HG02588 (cell line): Measurements from ENCODE around the gene C11orf58.

Experiments
- ATAC-seq: cut with Tn5 transposase; IDR thresholded peaks from one replicate; pipeline ENCODE4 v1.9.1; 2021; ENCODE audit warnings: mild to moderate bottlenecking, moderate library complexity; ENCODE audit not compliant: unreplicated experiment

The C11orf58 gene

GRCh38 chr11:16784097-16784496 is 45.6 kb downstream of the C11orf58 start:
- ATAC-seq = no peak

GRCh38 chr11:16784666-16785065 is 46.2 kb downstream of the C11orf58 start:
- no peak for ATAC-seq

GRCh38 chr11:16785520-16786128 is 47.2 kb downstream of the C11orf58 start:
- peak; percentile 77 for ATAC-seq

DNA sequence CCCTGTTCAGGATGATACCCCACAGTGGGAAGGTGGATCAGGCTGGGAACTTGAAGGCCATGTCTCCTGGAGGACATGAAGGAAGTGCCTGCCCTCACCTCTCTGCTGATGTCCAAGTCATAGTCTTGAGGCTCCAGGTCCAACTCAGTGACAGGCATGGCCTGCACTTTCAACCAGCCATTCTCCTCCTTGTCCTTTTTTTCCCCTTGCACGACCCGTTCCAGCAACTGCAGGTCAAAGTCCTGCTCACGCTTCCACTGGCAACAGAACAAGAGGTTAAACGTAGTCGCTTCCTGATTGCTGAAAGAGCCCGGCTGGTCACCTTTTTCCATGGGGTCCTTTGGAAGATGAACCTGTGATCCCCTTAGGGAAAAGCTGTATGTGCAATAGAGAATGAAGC is 47.7 kb downstream of the C11orf58 start:
- ATAC-seq = no peak

DNA sequence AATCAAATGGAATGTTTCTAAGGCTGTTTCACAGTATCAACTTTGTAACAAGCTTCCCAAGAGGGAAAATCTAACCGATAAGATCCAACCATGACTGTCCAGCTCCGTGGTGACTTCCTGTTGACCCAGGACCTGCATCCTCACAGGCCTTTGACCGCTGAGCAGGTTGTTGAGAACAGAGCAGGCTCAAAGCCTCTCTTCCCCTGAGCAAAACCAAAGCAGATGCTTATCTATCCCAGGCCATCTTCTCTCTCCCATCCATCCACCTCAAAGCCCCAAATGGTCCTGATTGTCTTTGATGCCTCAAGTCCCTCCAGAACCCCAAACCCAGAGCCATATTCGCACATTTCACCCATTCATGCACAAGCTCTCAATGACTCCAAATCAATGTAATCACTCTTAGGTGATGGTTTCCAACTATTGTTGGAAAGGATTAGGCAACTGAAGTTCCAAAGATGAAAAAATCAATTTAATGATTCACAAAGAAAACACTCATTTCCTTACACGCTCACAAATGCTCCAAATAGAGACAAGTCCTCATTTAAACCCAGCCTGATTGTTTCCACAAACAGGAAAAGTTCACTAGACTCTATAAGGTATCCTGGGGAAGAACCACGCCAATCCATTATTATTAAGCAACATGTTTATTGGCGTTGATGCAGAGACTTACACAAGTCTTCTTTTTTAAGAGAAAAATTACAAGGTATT is 48.7 kb downstream of the C11orf58 start:
- no peak for ATAC-seq

DNA sequence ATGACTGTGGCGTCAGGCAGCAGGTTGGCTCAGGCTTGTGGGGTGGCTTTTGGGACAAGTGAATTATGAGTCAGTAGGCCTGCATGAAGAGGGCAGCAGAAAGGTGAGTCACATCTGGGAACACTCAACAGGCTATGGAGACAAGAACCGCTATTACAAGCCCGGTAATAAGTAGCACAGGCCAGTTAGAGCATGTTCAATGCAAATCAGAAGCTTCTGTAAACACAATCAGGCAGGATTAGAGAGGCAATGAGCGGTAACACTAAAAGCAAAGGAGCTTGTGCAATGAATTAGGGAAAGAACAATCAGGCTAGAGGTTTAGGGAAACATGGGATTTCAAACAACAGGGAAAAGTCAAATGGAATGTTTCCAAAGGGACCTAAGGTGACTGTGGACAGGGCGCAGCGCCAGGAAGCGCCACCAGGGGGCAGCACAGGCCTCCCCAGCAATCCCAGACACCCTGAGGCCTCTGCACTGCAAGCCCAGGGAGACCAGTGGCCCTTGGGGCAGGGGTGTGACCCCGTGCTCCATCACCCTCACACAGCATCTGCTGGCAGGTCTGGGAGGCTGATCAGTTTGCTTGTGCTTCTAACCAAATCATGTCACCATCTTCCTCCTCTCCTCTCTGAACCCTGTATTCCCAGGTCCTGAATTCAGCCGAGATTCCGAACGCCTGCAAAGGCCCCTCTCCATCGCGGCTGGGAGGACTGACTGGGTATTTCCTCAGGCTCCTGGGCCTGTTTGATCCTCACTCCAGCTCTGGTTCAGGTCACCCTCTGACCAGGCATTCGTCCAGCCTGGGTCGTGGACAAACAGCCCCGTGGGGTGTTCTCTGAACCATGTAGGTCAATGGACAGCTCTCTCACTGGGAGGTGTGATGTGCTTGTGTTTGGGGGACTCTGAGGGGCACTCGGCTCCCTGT is 50.0 kb downstream of the C11orf58 start:
- peak; percentile 67 for ATAC-seq

- ATAC-seq = no peak
Observed at GRCh38 chr11:16789063-16789420, 50.6 kb downstream of the C11orf58 start.

GRCh38 chr11:16789560-16790485 is 51.4 kb downstream of the C11orf58 start:
- no peak for ATAC-seq

DNA sequence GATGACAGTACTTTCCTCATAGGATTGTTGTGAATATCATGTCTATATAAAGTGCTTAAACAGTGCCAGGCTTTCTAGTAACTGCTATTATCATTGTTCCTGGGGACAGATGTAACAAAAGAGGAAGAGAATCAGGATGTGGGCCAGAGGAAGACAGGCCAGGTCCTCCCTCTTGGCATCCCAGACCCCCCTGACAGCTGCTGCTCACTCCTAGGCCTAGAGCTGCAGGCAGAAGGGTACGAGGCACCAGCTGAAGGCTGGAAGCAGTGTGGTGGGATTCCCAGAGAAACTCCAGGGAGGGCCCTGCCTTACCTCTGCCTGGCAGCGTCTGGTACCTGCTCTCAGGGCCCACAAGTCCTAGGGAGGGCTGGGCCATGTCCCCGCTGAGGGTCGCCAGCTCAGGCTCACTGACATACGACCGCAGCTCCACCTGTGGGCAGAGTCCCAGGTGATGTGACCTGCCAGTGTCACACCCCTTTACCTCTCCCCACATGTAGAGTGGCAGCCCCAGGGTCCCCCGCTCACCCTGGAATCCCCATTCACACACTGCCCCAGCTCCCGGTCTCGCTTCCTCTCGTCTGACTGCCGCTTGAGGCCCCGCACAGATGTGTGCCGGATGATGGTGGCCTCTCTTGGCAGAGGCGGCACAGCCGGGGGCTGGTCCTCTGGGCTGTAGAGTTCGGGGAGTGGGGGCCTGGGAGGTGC is 52.2 kb downstream of the C11orf58 start:
- no peak for ATAC-seq

GRCh38 chr11:16791191-16791961 is 52.9 kb downstream of the C11orf58 start:
- ATAC-seq = no peak

DNA sequence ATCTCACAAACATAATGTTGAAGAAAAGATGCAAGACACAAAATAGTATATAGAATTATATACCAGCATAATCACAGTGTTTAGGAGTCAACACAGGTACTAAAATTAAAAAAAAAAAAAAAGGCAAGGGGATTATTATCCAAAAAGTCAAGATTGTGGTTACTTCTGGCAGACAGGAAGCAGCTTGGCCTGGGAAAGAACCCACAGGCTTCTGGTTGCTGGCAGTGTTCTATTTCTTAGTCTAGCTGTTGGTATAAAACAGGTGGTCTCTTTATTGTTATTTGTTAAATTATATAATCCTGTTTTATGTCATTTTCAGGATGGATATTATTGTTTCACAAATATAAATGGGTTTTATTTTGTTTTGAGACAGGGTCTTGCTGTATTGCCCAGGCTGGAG is 54.0 kb downstream of the C11orf58 start:
- ATAC-seq = no peak

DNA sequence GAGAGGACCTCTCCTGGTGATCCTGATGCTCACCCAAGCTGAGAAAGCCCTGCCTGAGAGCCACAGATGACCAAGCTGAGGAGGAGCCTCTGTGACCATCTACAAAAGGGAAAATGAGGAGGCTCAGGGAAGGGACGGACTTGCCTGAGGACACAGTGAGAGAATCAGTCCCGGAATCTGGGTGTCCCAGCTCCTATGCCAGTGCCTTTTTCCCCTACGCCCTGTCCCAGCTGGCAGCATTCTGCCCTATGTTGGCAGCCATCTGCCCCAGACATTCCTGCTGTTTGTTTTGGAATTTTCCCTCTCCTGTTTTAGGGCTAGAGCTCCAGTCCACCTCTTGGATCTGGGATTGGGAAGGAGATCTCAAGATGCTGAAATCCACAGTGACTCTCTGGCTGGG is 54.6 kb downstream of the C11orf58 start:
- no peak for ATAC-seq

DNA sequence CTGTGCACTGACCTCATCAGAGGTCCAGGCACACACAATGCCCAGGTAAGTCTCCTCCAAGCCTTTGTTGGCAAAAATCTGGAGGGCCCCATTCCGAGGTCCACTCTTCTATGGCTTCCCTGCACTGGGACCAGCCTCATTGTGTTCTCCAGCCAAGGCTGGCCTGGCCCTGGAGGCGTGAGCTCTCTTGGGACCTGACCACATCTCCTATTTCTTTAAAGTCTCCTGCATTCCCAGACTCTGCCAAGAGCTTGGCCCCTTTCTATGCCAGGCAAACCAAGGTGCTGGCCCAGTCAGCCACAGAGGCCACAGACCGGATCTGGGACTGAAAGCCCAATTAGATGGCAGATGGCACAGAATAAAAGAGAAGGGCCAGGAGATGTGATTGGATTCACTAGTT is 55.1 kb downstream of the C11orf58 start:
- no peak for ATAC-seq

- no peak for ATAC-seq
Observed at GRCh38 chr11:16794047-16794818, 55.8 kb downstream of the C11orf58 start.

DNA sequence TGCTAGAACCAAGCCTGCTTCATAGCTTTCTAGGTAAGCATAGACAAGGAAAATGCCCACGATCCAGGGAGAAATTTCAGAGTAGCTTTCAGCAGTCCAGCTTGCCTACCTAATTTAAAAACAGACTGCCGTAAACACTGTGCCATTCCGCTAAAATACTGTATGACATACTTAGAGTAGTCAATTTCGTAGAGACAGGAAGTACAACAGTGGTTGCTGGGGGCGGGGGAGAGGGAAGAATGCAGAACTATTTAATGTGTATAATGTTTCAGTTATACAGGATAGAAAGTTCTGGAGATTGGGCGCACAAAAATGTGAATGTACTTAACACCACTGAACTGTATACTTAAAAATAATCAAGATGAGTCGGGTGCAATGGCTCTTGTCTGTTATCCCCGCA is 56.7 kb downstream of the C11orf58 start:
- ATAC-seq = no peak

DNA sequence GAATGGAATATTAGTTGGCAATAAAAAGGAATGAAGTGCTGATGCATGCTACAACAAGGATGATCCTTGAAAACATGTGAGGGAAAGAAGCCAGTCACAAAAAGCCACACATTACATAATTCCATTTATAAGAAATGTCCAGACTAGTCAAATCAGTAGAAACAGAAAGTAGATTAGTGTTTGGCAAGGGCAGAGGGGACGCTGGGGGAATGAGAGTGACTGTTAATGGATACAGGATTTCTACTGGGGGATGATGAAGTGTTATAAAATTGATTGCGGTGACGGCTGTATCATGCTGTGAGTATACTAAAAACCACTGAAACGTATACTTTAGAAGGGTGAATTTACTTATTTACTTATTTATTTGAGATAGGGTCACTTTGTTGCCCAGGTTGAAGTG is 57.9 kb downstream of the C11orf58 start:
- no peak for ATAC-seq

DNA sequence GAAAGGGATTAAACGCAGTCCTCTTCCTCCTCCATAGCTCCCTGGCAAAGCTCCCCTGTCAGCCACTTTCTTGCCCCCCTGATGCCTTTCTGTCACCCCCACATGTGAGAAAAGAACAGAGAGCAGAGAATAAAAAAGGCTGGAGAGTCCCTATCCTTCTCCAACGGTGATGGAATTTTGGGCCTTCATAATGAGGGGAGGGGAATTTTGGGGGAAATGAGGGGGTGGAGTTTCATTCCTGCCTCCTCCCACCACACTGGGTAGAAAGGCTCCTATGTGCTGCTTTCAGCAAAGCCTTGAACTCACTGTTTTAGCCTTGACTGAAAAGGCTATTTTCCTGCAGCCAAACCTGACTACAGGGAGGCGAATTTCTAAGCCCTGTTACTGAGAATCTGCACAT is 59.3 kb downstream of the C11orf58 start:
- ATAC-seq = no peak

- ATAC-seq = no peak
Observed at GRCh38 chr11:16799221-16799620, 60.8 kb downstream of the C11orf58 start.

- ATAC-seq = no peak
Observed at GRCh38 chr11:16799890-16800289, 61.4 kb downstream of the C11orf58 start.
